Heart left ventricle (tissue), 16 donors: ENCODE data around the gene GSTM3. TPM values are rescaled to one million over a fixed set of nuclear protein-coding genes. Genes with fewer than 3 reads are reported as not detected.
A peak's percentile ranks its signal among the peaks of the same experiment; 100 is the strongest.

Source experiments
- ATAC-seq, 4 donors: fragments of 200-7000 bp; cut with Tn5 transposase; one replicate each; pipeline ENCODE4 v1.9.1; 2020 to 2022; ENCODE audit warnings: moderate library complexity in 4 of 4, mild to moderate bottlenecking in 3 of 4, moderate number of reproducible peaks in 1 of 4
- DNase-seq, 5 donors: peaks; one replicate each; pipeline ENCODE4 v3.0.0-alpha.2; 2020
- H3K27ac ChIP-seq, 12 donors: fragments of 200-600 bp; sonication (generic) in 4 of 12; one replicate each; pipeline versions ENCODE4 v1.5.0 to v1.8.0; 2016 to 2022; ENCODE audit warnings: mild to moderate bottlenecking in 2 of 12
- H3K27me3 ChIP-seq, 9 donors: fragments of 200-600 bp; sonication (generic) in 2 of 9; one replicate each; pipeline versions ENCODE4 v1.5.1 to v1.8.0; 2016 to 2022; ENCODE audit warnings: mild to moderate bottlenecking in 3 of 9
- H3K36me3 ChIP-seq, 9 donors: fragments of 200-600 bp; sonication (generic) in 2 of 9; one replicate each; pipeline versions ENCODE4 v1.5.0 to v1.8.0; 2018 to 2022; ENCODE audit warnings: mild to moderate bottlenecking in 2 of 9
- H3K4me1 ChIP-seq, 12 donors: fragments of 200-600 bp; sonication (generic) in 4 of 12; one replicate each; pipeline versions ENCODE4 v1.5.0 to v1.8.0; 2016 to 2022; ENCODE audit warnings: mild to moderate bottlenecking in 3 of 12
- H3K4me3 ChIP-seq, 12 donors: fragments of 200-600 bp; sonication (generic) in 4 of 12; one replicate each; pipeline versions ENCODE4 v1.5.0 to v1.8.0; 2017 to 2022; ENCODE audit warnings: mild to moderate bottlenecking in 9 of 12, moderate library complexity in 4 of 12
- H3K9me3 ChIP-seq, 12 donors: fragments of 200-600 bp; sonication (generic) in 4 of 12; one replicate each; pipeline versions ENCODE4 v1.5.0 to v1.8.0; 2016 to 2022; ENCODE audit warnings: mild to moderate bottlenecking in 1 of 12
- CTCF ChIP-seq, 12 donors: fragments of 200-600 bp; sonication (generic) in 4 of 12; IDR thresholded peaks; one replicate each; pipeline versions ENCODE4 v1.5.0 to v1.8.0; 2018 to 2022; ENCODE audit warnings: antibody characterized with exemption in 12 of 12, mild to moderate bottlenecking in 5 of 12
- POLR2A ChIP-seq, 2 donors: fragments of 450-650 bp; IDR thresholded peaks; one replicate each; pipeline ENCODE4 v1.6.1; 2017; ENCODE audit warnings: antibody characterized with exemption in 2 of 2, mild to moderate bottlenecking in 2 of 2, moderate library complexity in 2 of 2
- WGBS, 4 donors: extraction: QIAGEN DNeasy Blood & Tissue Kit in 2 of 4; methylation state at CpG; one replicate each; pipeline versions ENCODE4 v1.1.5 to v1.1.7; 2013 to 2018; 5-methylcytosine and 5-hydroxymethylcytosine counted together
- intact Hi-C, 10 donors: fragments of 100-400 bp; cut with DNase I; formaldehyde crosslinking; loops; one replicate each; pipeline versions ENCODE4 v1.11.1 to v1.14.2; 2022
- polyA plus RNA-seq, 2 donors: library from polyadenylated mRNA; stranded (reverse); fragments of 200-250 nt; gene quantifications; one replicate each; pipeline ENCODE4 v1.2.3, GENCODE V29; 2013
- total RNA-seq, 9 donors: library from RNA; depleted of rRNA in 2 of 9; stranded (reverse); fragments of >200 nt in 2 of 9; fragmentation: NEBNext Ultra II Directional in 3 of 9; extraction: Animal tissue kit (Norgen Biotek cat#: 25700) in 3 of 9; gene quantifications; one replicate each; pipeline versions ENCODE4 v1.1.0 to v1.2.4, GENCODE V29; 2016 to 2023
- donor health status: ischemic (EF 13 %, LVEDD 7.1; RV severe dilation, severe dysfunction).
- donor health status: healthy with polysubstance abuse.
- donor health status: DM: no; HTN: yes; CAD: no.
- donor health status: DM: no; HTN: no; CAD: no.
- donor health status: ischemic (EF 25% LVEDD 6.9; RV normal size, moderate dysfunction).
- donor health status: ischemic (EF 25% LVEDD 5.7; RV mildly dilated, moderate dysfunction).
- donor health status: healthy.
- donor health status: DM: yes; HTN: yes; CAD: no.
- donor health status: ischemic (EF 35%, LVEDD 5.7; RV mildly dilated, moderate dysfunction).
- donor health status: nonischemic (EF 11% LVEDD 7.7; RV severe dilation, severe dysfunction).
- donor health status: DM: yes; HTN: yes; CAD: no.
- donor health status: PGD.
- donor health status: ischemic (EF 29% LVEDD 5.4; RV normal size, mild dysfunction).
- donor health status: nonischemic (EF 23%, LVEDD 6.1; RV moderate dilation, normal function).

The GSTM3 gene
- total and polyA plus RNA-seq, 11 donors, result 52.3 to 237 (median 91.5) TPM

- no peaks in the 10 kb centered on the region for H3K27me3 ChIP-seq
- no peak overlapping the region for H3K4me3 ChIP-seq
- intact Hi-C loops, result no loop called here
- peaks cover 0 to 30% (median 5%) of the 10 kb centered on the region in 12 donors for H3K4me1 ChIP-seq
- TF ChIP-seq CTCF (IDR thresholded peaks at IDR 0.05), result no peak
- no peak for TF ChIP-seq POLR2A (IDR thresholded peaks at IDR 0.05)
- no peak for ATAC-seq
- no peaks in the 10 kb centered on the region for H3K9me3 ChIP-seq
- H3K27ac ChIP-seq, result peak overlapping the region in 2 of 12 donors; percentile 15 to 59
- no peaks in the 10 kb centered on the region for H3K36me3 ChIP-seq
- DNase-seq, result peak in 3 of 5 donors; percentile 8 to 18 (median 10)
- WGBS, 4 donors, result 76 to 89% (median 84%) methylated on average over 13 of the region's 13 CpGs
Observed at GRCh38 chr1:109765896-109766615, 25.2 kb upstream of the GSTM3 start.

GRCh38 chr1:109765483-109765815 lies 24.6 kb upstream of the GSTM3 start:
- H3K27ac ChIP-seq, result no peak overlapping the region
- DNase-seq (peak in 2 of 5 donors; percentile 4 to 11), ATAC-seq (no peak)
- no peak for TF ChIP-seq CTCF (IDR thresholded peaks at IDR 0.05)
- no peak for TF ChIP-seq POLR2A (IDR thresholded peaks at IDR 0.05)
- no peak overlapping the region for H3K4me3 ChIP-seq
- 78 to 86% (median 83%) methylated on average over 4 of the region's 4 CpGs for WGBS, 4 donors
- H3K4me1 ChIP-seq, result peaks cover 0 to 34% (median 5%) of the 10 kb centered on the region in 12 donors
- no peaks in the 10 kb centered on the region for H3K36me3 ChIP-seq
- no peaks in the 10 kb centered on the region for H3K9me3 ChIP-seq
- intact Hi-C loops, result no loop called here
- no peaks in the 10 kb centered on the region for H3K27me3 ChIP-seq

- no peak for TF ChIP-seq POLR2A (IDR thresholded peaks at IDR 0.05)
- no peak for TF ChIP-seq CTCF (IDR thresholded peaks at IDR 0.05)
- WGBS, 4 donors, result 93 to 96% (median 95%) methylated on average over 10 to 13 of the region's 13 CpGs
- ATAC-seq (no peak), DNase-seq (peak in 2 of 5 donors; percentile 14 to 16)
- Histone ChIP-seq H3K27ac (no peak overlapping the region), H3K9me3 (no peaks in the 10 kb centered on the region), H3K27me3 (no peaks in the 10 kb centered on the region), H3K4me1 (peaks cover 0 to 33% (median 5%) of the 10 kb centered on the region in 12 donors), H3K36me3 (no peaks in the 10 kb centered on the region), H3K4me3 (no peak overlapping the region)
- intact Hi-C loops, result no loop called here
Observed at GRCh38 chr1:109764561-109765482, 24.0 kb upstream of the GSTM3 start.
